HG03066 (cell line): ENCODE measurements around the gene MDM1.

Experiments used
- ATAC-seq: cut with Tn5 transposase; IDR thresholded peaks from one replicate; pipeline ENCODE4 v1.9.1; 2021; ENCODE audit warnings: low read depth; ENCODE audit not compliant: unreplicated experiment

The MDM1 gene

DNA sequence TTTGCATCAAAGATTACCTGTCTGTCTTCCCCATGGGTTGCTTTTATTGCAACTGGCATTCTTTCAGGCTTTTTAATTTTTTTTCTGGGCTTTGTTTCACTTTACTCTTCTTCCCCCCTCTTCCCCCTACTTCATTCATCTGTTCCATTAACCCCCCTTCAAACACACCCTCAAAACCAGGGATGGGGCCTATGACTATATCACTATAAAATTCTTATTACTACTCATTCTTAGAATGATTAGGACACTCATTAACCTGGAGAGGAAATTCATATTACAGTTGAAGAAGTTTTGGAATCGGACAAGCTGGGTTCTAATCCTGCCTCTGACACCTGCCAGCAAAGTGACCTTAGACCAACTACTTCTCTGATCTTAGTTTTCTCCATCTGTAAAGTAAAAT is 24.8 kb upstream of the MDM1 start:
- no peak for ATAC-seq

GRCh38 chr12:68356060-68356695 is 24.0 kb upstream of the MDM1 start:
- ATAC-seq: no peak

DNA sequence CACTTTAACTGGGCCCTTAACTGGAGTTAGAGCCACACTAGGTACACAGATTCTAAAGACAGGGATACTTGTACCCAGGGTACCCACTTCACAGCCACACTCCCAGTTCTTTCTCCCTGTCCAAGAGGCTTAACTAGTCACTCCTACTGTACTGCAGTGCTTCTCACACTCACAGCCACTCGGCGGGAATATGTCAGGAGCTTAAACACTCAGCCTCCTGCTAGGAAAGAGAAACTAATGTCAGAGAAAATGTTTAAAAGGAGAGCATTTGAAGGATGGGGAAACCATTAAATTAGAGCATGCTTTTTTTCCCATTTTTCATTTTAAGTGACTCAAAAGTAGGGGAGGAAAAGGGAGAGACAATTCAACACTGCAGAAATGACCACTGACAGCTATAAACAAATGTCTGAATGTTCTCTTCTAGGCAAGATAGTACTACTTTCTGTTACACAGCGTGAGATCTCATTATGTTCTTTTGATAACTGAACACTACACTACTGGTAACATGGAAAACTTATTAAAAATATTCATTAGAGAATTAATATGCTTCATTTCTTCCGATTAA is 22.9 kb upstream of the MDM1 start:
- no peak for ATAC-seq

- no peak for ATAC-seq
These were observed 19.9 kb upstream of the MDM1 start for GRCh38 chr12:68352067-68352466.

GRCh38 chr12:68350753-68351152 is 18.6 kb upstream of the MDM1 start:
- ATAC-seq: no peak

DNA sequence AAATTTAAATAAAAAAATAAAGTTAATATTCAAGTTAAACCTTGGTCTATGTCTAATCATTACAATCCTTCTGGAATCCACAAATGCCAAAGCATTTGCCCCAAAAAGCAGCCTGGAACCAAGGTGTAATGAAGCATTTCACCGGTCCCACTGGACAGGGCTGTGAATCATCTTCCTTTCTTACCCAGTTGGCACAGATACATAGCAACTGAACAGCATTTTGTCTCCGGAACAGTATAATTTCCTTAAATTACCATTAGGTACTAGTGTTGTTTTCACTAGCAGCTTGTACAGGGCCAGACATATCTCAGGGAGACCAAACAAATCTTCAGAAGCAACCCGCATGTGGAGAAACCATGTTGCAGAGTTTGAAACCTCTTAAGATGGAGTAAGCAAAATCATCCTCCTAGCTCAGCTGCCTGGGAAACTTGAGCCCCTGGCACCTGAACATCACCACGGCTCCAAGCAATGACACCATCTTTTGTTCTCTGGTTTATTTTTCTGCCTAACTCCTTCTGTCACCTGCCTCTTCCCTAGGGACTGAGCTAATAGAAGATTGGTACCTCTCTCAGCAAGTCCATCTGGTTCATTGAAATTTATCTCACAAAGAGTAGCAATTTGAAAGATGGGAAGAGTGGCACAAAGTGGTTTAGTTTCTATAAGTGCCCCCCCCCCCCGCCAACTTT is 17.9 kb upstream of the MDM1 start:
- no peak for ATAC-seq

DNA sequence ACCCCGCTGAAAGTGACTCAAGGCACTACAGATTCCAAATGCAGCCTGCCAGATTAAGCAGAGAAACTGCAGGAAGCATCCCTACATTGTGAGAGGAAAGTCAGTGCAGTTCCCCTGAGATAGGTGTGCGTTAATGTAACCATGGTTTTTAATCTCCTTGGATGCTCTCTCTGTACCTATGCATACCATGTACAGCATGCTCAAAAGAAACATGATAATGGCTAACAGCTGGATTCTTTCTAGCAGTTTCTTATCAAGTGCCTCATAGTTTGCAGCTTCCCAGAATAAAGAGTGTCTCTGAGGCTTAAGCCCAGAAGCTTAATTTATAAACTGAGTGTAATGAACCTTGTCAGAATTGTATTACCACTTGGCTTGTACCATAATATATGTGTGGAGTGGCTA is 17.1 kb upstream of the MDM1 start:
- ATAC-seq: no peak

GRCh38 chr12:68348419-68348818 is 16.3 kb upstream of the MDM1 start:
- no peak for ATAC-seq

DNA sequence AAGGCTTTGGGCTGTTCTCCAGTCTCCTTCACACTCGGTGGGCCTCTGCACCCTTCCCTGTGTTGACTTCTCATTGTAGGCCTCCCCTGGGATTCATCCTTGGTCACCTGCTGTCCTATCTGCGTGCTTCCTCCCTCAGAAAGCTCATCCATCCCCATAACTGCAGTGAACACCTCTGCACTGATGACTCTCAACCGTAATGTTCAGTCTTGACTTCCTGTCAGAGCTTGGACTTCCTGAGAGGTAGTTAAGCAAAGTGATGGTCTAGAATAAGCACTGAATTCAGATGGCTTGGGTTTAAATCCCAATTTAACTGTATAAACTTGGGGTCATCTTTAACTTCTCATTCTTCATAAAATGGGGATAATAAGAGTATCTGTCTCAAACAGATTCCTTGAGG is 13.6 kb upstream of the MDM1 start:
- no peak for ATAC-seq

- ATAC-seq: no peak
These were observed 12.0 kb upstream of the MDM1 start for GRCh38 chr12:68344126-68344525.

GRCh38 chr12:68342966-68343365 is 10.8 kb upstream of the MDM1 start:
- ATAC-seq: no peak

- ATAC-seq: no peak
These were observed 9.7 kb upstream of the MDM1 start for GRCh38 chr12:68341822-68342221.

- ATAC-seq: no peak
These were observed 8.5 kb upstream of the MDM1 start for GRCh38 chr12:68340404-68341270.

- ATAC-seq: no peak
These were observed 4.7 kb upstream of the MDM1 start for GRCh38 chr12:68336889-68337303.

DNA sequence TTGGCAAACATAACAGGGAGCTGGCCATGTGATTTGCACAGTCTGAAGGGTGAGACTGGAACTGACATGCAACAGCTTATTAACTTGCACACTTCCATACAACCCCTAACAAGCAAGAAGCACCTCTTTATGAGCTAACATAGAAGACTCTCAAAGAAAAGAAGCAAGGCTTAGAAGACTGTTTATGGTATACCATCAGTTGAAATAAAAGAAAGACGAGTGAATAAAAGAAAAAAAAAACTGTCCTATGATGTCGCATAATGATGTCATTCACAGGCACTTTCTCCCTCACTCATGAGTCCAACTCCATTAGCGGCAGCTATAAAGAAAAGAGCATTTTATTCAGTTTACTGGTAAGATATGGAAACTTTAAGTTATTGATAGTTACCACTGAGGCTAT is 3.3 kb upstream of the MDM1 start:
- ATAC-seq: no peak

GRCh38 chr12:68334132-68334531 is 2.0 kb upstream of the MDM1 start:
- ATAC-seq: no peak

DNA sequence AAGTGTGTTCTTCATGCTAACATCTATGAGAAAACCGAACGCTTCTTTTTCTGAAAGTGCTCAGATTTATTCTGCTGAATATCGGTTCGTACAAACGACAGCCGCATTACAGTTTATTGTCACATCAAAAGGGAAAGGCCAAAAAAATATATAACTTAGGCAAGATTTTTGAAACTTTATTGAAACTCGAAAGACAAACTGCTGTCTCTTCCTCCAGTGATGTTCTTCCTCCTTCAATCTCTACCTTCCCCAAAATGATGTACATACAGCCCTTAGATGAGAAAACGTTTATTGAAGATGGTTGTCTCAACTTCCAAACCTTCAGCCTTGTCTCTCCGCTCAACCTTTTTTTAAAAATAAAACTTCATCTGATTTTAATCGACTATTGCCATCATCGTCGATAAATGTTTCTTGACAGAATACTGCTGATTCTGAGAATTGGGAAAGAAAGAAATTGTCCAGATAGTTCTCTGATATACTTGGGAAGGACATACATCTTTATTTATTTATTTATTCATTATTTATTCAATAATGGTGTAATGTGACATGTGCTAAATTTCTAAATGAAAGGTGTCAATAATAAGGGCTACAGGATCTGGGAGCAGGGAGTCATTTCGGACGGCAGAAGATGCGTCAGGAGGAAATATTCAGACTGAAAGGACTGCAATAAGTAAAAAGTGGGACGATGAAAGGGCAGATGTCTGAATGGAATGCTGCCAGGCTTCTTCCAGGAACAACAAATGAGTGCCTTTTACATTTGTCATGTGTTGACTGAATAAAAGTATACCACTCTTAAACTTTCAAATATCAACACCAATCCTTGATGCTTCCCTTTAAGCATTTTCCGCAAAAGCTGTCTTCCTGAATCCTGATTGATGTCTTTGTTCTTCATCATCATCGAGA is 817 bp upstream of the MDM1 start:
- no peak for ATAC-seq

DNA sequence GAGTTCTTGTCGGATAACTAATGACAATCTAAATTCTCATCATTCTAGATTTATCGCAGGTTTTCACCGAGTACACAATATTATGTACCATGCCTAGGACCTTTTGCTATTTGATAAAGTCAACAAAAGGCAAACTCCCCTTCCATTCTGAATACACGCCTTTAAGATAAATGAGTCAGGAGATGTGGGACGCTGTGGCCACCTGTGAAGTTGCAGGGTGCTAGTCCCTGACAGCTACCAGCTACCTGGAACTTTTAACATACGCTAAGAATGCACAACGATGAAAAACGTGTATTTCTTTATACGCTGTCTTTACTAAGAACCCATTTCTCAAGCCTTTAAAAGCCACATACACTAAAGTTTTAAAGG is 678 bp downstream of the MDM1 start:
- ATAC-seq: no peak

DNA sequence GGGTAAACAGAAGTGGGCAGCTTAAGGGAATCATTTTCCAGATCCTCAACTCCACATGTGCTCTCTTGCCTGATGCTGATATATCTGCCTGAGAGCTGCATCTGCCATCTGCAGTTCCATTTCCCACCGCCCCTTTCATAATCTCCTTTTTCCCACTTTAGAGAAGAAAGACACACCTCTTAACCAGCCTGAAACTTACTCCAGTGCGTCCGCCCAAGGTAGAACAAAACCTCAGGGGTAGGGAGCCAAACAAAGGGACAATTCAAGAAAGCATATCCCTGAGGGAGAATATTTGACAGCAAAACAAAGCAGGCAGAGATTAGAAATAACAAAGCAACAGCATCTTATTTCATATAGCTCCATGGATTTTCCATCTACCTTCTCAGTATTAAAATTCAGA is 4.3 kb downstream of the MDM1 start:
- no peak for ATAC-seq

DNA sequence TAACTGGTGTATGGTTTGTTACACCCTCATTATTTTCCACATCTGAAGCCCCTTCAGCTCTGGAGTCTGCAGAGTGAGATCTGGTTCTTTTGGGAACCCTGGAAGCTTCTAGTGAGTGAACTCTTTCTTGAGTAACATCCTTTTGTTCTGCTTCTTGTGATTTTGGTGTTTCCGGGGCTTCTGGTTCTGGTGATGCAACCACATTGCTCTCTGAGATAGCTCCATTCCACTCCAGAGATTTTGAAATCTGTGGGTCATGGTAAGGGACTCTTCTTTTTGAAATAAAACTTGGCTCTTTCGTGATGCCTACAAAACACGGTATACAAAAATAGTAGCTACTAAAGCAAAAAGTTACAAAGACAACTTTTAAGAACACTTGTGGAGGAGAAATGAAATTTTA is 5.4 kb downstream of the MDM1 start:
- ATAC-seq: no peak
